HG02678 (cell line): Measurements from ENCODE around the gene DAG1.
A peak's percentile ranks its signal among the peaks of the same experiment; 100 is the strongest.

Source experiments
- ATAC-seq: cut with Tn5 transposase; IDR thresholded peaks from one replicate; pipeline ENCODE4 v1.9.1; 2021; ENCODE audit warnings: mild to moderate bottlenecking, moderate library complexity; ENCODE audit not compliant: unreplicated experiment

The DAG1 gene

GRCh38 chr3:49539659-49540560, 69.8 kb downstream of the DAG1 start:
- ATAC-seq = peak; percentile 92

DNA sequence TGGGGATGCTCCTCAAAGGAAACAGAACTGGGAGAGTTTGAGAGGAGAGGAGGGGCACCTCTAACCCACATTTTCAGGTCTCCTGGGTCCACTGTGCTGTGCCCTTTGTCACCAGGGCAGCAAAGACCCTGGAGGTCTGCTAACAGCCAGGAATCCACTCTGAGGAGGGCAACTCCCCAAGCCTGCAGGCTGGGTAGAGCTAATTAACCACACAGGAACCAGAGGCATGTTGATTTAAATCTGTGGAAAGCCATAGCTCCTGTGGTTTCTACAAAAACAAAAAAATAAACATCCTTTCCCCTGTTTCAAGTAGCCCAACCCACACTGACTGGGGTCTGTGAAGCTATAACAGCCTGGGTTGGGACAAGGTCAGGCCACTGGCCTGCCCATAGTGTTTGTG, 82.0 kb downstream of the DAG1 start:
- ATAC-seq = no peak

- ATAC-seq = no peak
Measured at GRCh38 chr3:49553324-49553691, 83.2 kb downstream of the DAG1 start.

DNA sequence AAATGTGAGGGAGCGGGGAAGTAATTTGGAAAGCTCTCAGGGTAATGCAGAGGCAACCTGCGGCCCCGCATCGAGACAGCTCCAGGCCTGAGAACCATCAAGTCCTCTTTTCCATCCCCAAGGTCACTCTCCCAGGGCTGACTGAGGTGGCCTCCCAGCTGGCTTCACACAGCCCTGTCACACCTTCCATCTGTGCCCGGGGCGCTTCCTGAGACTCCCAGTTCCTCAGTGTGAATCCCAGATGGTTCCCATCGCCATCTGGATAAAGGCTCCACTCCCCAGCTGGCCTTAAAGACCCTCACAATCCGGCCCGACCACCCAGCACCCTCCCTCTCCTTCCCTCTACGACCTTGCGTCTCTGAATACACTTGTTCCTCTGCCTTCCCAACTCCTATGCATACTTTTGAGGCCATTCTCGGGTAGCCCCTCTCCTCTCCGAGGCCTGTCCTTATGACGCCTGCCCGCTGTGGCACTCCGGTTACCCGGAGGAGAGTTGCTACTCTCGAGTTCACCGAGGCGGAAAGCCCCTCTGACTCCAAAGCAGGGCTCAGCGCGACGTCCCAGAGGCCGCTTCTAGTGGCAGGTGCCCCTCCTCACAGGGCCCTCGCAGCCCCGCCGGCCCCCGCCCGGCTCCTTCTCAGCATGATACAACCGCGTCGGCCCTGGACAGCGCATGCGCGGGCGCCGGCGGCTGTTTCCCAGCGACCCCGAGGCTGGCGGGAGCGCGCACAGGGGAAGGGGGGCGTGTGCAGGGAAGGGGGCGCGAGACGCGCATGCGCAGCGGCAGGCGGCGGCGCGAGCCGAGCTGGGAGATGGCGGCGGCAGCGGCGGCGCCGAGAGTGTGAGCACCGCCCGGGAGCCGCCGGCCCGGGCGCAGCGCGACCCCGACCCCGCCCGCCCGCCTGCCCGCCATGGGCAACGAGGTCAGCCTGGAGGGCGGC, 83.9 kb downstream of the DAG1 start, which contains the start of gene BSN:
TSS of gene BSN (plus strand) at position 786 of the 941 bp plus-strand sequence. CDS start at position 912, 126 bp downstream.
- ATAC-seq = peak; percentile 89

- ATAC-seq = peak; percentile 62
Measured at GRCh38 chr3:49554633-49555265, 84.7 kb downstream of the DAG1 start.

DNA sequence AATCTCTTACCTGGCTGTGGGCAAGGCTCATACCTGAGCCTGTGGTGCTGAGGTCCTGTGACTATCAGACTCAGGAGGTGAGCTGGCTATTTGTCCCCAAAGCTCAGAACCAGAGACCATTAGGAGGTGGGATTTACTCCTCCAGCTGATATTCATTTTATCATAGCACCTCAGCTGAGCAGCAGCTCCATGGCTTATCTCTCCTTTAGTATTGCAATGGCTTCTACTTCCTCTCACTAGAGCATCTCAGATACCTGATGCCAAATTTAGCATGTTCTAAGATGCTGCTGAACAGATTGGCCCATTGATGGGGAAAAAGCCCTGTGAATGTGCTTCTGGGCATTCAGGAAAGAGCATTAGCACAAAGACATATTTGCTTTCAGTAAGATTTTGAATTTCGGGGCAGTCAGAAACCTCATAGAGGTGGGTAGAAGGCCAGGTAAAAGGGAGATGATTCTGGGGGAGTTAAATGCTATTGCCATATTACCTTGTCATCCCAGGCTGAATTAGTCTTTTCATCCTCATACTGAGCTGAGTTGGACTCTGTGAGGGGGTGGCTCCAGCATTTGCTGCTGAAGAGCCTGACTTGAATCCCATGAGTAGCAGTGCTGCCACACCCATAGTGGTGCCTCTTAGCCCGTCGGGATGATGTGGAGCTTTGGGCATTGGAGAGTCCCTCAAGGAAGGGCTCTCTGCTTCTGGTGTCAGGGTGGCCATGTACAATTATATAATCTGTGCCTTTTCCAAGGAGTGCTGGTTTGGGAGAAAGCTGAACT, 86.6 kb downstream of the DAG1 start:
- no peak for ATAC-seq

DNA sequence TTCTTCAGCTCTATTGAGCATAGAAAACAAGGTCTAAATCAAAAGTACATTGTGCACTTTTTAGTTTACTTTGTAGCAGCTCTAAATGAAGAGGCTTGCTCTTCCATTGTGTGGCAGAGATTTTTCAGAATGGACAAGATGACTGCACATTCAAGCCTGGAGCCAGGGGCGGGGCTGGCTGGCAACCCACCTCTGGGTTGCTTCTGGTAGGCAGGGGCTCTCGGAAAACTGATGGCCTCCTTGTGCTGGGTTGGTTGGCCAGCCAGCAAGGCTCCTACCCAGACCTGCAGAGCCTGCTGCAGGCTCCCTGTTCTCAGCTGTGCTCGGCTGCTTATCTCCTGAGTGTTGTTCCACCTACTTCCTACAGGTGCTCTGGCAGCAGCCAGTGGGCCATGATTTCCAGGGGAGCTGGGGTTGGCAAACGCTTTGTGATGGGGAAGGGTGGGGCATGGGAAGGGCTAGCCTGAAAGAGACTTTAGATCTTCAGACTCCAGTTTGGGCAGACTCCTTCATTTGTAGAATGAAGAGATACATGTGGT, 93.0 kb downstream of the DAG1 start:
- no peak for ATAC-seq

DNA sequence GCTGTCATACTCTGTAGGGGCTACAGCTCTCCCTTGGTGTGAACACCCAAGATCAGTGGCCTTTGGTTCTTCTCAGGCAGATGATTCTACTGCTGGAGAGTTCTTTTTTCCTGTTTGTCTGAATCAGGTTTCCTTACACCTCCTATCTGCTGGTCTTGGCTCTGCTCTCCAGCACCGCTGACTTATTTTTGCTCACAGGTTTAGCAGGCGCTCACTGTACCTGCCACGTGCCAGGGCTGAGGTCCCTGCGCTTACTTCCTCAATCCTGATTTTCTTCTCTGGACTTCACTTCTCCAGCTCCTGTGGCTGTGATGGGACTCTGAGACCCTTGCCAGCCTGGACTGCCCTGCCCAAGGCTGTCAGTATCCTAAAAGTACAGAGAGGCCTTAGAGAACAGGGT, 93.7 kb downstream of the DAG1 start:
- ATAC-seq = no peak

DNA sequence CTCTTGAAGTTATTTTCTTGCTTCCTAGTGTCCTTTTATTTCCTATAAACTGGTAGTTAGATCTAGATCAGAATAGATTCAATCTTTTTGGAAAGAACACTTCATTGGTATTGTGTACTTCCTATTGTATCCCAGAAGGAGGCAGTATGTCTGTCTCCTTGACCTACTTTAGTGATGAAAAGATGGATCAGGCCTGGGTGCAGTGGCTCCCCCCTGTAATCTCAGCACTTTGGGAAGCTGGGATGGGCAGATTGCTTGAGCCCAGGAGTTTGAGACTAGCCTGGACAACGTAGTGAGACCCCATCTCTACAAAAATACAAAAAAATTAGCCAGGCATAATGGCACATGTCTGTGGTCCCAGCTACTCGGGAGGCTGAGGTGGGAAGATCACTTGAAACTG, 96.2 kb downstream of the DAG1 start:
- no peak for ATAC-seq

GRCh38 chr3:49567406-49567805, 97.3 kb downstream of the DAG1 start:
- no peak for ATAC-seq

GRCh38 chr3:49568965-49569364, 98.9 kb downstream of the DAG1 start:
- ATAC-seq = no peak

GRCh38 chr3:49570028-49570654, 100.1 kb downstream of the DAG1 start:
- ATAC-seq = no peak

- ATAC-seq = no peak
Measured at GRCh38 chr3:49582177-49582576, 112.1 kb downstream of the DAG1 start.
